ENCODE results near the gene TRIM2.

Gene TRIM2

DNA sequence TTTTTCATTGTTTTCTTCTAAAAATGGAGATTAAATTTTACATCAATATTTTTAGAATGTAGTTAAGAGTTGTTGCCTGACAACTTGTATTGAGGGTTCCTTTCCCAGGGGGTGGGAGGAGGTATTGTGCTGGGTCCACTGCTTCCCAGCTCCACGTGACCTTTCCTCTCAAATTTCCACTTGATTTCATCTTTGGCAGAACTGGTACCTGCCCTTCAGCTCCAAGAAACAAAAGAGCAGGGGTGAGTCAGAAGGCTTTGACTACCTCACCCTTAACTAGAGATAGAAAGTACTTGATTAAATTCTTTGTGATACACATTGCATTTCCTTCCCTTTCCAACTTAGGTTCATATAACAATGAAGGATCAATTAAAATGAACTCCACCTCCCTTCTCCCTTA is 19.7 kb downstream of the TRIM2 start:
- no peak for DNase-seq

DNA sequence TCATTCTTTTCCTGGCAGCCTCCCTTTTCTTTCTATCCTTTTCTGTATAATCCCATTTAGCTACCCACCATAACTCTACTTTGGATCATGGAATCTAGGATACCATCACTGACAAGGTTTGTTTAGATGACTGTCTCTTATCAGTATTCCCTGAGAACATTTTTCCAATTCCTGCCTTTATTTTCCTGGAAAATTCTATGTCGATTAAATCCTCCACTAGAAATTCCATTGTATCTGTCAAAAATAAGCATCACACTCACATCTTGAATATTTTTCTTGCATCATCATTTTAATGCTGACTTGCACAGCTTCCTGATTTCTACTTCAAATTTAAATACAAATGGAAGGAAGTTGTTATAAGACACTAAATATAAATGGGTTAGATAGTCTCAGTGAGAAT is 20.2 kb downstream of the TRIM2 start:
- DNase-seq = no peak

DNA sequence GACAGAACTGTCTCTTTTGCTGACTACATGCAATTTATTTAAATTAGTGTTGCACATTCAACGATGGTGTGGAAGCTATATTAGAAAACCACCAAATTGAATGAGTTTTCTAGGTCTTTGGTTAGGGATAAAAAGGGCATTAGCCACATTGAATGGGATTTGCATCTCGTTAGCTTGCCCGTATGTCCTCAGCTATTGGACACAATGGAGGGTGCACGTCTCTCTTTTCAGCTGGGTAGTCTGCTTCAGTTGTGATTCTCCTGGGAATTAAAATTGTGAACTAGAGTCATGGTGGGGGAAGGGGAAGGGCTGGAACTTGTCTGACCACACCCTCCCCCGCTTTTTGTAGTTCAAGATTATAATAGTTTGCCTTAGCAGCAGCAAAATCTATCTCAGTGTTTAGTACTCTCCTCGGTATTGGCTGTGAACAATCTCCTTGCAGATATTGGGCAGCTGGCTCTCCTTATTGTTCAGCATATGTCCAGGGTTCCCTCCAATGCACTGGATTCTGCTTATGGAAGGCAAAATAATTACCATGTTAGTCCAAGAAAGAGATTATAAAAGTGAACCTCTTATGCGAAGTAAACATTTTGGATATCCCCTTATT is 23.3 kb downstream of the TRIM2 start:
- no peak for DNase-seq

DNA sequence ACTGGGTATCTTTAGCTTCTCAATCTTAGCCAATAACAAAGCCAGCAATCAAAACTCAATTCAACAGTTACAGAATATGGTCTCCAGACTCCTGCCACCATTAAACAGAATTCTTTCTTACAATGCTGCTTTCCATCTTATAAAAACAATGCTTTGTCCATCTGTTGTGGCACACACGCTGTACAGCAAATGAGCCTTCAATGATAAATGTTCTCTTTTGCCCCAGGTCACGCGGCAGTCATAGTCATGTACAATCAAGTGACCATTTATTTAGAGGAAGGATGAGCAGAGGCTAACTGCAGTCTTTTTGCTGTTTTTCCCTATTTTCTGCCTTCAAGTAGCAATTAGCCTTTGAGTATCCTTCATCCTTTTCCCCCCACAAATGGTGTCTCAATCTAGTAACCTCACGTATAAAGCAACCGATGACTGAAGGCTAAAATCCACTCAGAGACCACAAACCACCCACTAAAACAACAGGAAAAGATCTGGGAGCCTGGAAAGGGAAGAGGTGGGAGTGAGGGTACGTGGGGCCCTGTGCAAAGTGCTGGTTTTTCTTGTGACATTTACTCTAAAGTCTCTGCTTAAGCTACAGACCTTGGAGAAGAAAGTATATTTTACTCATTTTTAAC is 24.4 kb downstream of the TRIM2 start:
- no peak for DNase-seq

DNA sequence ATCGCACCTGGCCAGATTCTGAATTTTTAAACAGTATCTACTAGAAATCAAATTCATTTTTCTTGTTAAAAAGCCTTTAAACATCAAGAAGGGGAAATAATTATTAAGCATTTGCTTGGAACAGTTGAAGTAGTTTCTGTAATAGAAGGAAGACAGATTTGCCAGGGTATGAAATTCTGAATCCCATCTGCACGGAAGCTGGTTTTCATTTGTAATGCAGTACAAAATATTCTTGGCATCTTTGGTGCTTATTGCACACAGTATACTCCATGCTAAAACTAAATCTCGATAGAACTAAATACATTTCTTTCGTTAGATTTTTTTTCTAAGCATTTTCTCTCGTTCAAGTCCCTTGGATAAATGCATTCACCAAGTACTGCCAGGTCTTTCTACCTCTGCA is 25.3 kb downstream of the TRIM2 start:
- no peak for DNase-seq

DNA sequence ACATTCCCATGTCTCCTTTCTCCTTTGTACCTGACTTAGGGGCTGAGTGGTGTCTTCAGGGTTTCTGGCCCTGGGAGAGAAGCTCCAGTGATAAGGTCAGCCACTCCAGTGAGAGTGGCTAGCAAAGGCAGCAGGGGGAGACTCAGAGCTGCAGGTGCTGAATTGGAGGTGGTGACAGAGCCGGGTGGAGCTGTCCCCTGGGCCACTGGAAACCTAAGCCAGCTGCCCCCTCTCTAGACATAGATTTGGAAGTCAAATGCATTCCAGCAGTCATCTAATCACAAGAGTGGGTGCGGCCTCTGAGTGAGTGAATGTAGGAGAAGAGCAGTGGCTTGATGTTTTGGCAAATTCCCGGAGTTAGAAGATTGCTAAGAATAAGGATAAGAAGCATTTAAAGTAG is 28.5 kb downstream of the TRIM2 start:
- DNase-seq = no peak

DNA sequence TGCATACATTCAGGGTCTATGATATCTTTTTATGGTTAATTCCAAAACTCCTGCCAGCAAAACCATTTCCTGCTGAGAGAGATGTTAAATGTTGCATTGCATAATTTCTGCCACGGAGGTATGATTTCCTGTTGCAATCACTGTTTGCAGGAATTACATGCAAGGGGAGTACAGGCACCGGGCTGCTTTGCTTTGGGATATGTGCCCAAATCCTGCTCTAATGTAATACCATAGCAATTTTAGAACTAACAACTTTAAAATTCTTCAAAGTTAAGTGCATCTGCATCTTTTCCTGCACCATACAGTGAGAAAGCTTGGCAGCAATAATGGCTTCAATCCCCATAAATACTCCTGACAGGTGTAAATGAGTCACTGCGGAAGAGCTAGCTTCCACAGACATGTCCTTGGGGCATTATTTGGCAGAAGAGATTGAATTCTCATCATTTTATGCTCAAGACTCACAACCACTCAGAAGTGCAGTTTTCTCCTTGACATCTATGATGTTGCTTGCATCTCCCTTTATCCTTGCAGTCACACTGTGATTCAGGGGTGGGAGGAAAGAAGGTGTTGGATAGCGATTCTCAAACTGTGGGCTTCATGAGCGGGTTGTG is 29.6 kb downstream of the TRIM2 start:
- DNase-seq = no peak

DNA sequence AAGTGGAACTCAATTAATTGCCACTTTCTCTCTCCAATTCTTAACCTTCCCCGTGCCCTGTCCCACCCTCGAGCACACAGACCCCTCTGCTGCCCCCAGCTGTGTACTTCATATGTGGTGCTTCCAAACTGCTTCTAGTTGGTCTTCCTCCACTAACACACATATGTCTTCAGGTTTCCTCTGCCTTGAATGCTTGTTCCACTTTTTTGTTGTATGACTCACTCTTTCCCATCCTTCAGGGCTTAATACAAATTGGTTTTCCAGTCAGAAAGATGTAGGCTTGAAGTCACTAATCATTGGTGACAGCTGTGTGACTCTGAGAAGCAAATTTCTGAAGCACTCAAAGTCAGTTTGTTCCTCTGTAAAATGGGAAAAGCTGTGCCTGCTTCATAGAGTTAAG is 30.6 kb downstream of the TRIM2 start:
- no peak for DNase-seq

DNA sequence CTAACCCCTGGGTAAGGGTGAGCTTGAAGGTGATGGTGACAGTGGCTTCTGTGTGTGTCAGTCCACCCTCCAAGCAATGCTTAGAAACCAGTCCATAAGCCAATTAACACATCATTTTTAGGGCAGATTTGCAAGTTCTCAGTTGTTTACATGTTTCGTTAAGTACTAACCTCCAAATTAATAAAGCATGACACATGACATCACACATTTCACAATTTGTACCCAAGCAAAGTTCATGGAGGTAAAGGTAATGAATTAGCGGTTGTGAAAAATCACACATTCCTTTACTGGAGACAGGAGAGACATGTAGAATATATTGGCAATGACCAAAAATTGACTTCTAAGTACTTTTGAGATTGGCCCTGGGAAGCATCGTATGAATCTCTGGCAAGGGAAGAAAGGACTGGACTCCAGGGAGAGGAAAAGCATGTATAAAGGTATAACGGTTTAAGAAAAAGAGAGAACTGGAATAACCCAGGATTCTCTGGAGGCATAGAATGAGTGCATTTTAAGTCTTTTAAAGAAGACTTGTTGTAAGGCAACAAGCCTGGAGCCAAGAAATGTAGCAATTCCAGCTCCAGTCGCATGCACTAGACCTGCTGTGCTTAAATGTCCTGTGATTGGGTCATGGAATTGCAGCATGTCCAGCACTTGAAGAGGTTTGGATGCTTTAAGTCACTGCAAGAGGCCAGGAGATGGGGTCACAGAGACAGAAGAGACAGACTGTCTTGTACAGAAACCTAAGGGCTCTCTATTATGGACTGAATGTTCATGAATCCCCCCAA is 34.1 kb downstream of the TRIM2 start:
- DNase-seq = no peak

DNA sequence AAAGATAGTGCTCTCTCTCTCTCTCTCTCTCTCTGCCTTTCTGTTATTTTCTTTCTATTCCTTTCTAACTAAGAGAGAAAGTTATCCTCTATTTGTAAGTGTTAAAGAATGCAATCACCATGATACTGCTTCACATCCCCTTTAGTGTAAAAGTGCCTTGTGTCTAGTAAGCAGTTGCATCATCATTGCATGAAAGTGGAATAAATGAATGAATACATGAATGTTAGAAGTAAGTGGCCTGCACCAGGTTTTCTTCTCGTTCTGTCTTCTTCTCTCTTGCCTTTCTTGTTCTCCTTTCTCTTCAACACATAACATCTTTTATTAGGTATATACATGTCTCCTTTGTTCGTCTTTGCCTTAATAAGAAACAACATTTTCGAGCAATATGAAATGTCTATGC is 35.2 kb downstream of the TRIM2 start:
- no peak for DNase-seq

DNA sequence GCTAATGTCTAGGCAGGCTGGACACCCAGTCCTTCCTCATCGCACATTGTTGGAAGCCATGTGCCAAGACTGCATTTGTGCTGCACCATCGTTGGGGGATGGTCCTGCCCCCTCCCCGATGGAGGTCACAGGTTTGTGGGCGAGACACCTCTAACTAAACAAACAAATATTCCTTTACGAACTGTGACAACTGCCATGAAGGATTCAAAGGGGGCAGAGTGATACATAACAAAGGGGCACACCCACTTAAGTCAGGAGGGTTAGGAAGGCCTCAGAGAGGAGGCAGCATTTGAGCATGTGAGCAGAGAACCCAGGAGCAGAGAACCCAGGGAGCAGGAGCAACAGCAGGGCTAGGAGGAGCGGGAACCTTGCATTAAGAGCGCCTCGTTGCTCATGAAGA is 37.1 kb downstream of the TRIM2 start:
- no peak for DNase-seq

DNA sequence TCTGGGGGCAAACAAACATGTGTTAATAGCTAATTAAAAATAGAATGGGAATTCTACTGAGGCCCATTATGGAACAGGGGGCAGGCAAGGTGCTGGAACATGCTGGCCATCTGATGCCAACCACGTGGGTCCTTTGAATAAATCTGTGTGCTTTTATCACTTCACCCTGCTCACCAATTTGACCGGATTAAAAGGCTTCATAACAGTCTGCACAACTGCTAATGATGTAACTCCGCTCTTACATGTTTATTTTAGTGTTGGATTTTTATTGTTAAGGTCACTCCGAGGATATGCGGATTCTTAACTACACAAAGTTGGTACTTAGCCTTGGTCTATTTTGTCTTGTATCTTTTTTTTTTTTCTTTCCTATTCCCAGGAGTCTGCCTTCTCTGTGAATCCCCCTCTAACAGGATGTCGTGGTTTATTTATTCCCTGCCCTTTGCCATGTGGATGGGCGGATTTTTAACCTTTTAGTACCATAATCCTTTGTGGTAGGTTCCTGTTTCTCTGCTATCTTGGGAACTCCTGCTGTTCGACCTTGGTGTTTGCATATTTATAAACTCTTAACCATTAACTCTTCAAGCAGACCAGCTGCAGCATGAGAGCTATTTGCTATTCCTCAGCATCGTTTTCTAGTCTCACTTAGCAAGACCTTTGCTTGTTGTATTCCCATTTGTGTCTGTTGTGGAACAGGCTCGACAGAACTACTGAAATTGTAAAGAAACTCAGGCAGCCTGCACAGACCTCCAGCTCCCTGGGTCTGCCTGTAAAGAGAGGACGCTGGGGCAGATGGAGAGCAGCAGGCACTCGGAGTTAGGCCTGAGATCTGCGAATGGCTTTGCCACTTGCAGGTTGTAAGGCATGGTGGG is 38.0 kb downstream of the TRIM2 start:
- peak in 1 of 2 experiments; percentile 11 for DNase-seq

DNA sequence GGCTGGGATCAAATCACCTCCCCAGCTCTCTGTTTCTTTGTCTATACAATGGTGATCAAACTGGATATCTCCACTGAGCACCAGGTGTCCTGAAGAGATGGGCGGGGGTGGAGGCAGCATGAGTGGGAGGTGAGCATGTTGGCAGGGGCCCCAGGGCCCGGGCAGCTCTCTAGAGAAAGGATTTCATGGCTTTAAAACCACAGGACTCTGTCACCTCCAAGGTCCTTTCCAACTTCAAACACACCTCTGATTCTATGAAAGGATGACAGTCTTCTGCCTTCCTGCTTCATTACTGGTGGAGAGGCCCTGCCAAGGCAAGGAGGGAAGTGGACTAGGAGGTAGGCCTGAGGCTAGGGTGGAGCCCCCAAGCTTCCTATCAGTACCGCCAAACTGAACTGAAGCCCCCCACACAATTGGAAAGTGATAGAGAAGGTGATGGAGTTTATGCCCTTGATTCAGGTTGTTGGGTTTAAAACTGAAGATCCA is 38.6 kb downstream of the TRIM2 start:
- no peak for DNase-seq

DNA sequence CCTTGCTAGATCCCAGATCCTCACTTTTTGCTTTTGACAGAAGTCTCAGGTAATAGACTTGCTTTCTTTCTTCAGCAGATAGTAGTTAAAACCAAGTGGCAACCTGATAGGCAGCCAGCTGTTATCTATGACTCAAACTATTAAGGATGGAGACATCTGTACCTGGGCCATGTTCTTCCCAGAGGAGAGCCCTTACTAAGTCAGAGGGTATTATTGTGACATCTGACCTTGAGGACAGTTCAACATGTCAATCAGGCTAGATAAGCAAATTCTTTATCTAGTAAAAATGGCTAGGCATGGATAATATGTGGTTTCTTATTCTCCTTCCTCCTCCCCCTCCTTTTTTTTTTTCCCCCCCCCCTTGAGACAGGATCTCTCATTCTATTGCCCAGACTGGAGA is 39.2 kb downstream of the TRIM2 start:
- no peak for DNase-seq

DNA sequence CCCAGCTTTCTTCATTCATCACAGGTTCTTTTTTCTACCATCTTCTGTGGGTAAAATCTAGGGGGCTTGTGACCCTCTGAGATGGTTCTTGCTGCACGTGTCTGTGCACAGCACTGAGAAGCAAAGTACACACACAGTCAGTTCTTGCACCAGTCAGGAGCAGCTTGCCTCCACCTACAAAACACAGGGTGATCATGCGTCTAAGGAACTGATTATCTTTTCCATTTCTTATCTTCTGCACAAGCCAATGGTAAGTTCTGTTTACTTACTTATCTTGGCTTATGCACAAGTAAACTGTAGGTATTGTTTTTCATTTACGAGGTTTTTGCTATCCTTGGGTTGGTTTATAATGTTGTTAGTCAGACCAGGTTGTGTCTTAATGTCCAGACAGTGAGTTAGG is 40.7 kb downstream of the TRIM2 start:
- DNase-seq = no peak

DNA sequence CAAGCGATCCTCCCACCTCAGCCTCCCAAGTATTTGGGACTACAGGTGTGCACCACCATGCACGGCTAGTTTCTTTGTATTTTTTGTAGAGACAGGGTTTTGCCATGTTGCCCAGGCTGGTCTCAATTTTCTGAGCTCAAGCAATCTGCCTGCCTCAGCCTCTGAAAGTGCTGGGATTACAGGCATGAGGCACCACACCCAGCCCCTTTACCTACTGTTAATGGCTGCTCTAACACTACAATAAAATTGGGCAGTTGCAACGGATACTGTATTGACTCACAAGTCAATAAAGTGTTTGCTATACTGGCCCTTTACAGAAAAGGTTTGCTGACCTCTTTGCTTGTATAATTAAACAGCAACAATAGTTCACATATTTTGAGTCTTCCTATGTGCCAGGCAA is 41.5 kb downstream of the TRIM2 start:
- no peak for DNase-seq

DNA sequence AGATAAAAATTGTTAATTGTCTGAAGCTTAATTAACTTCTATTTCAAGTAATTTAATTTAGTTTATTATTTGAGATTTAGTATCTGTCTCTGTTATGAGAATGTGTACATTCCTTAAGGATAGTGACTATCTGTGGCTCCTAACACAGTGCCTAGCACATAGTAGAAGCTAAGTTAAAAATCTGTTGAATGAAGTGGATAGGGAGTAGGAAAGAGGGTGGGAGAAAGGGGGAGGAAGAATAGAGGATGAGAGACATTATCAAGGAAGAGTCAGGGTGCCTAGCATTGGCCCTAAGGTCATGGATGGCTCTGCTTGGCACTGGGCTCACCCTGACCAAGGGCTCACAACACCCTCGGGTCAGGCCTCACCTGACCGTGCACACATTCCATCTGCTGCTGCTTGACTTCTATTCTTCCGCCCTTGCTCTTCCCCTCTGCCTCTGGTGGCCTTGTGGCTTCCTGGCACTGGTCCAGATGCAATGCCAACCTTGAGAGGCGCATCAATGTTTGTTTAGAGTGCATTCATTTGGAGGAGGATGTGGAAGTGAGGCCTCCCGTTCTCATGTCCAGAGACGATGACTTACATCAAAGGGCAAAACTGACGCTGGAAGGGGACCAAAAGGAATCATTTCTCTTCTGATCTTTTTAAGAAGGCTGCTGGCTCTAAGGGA is 42.3 kb downstream of the TRIM2 start:
- DNase-seq = peak in 1 of 2 experiments; percentile 22

DNA sequence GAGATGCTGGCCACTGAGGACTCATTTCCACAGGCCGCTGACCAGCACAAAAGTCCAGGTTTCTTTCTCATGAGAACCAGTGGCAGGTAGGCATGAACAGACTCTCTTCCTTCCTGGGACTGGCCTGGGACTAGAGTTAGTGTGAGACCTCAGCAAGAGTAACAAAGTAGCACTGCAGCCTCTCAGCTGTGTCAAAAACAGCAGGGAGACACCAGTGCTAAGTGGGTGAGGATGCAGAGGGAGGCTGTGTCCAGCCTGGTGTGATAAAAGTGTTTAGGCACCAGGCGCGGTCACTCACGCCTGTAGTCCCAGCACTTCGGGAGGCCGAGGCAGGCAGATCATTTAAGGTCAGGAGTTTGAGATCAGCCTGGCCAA is 42.9 kb downstream of the TRIM2 start:
- DNase-seq = no peak

DNA sequence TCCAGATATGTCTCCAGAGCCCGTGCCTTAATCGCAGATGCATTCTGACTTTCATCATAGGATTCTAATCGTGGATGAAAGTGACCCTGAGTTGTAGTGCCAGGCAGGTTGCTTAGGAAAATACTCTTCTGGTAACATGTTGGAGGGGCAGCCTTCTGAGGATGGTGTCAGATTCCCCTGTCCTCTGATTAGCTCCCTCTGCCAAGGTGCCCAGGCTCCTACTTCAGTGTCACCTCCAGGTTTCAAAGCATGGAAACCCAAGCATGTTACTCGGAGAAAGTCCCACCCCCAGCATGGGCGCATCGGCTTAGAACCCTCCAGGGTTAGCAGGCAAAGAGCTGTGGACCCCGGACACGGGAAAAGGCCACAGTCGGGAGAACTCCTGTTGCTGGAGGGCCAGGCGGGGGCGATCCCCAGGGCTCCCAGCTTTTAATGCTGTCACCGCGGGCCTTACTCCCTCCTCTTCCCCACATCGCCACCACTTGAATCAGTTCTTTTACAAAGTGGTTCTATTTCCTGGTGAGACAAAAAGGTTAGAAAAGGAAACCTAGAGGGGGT is 44.5 kb downstream of the TRIM2 start:
- DNase-seq = peak; percentile 17 to 59

DNA sequence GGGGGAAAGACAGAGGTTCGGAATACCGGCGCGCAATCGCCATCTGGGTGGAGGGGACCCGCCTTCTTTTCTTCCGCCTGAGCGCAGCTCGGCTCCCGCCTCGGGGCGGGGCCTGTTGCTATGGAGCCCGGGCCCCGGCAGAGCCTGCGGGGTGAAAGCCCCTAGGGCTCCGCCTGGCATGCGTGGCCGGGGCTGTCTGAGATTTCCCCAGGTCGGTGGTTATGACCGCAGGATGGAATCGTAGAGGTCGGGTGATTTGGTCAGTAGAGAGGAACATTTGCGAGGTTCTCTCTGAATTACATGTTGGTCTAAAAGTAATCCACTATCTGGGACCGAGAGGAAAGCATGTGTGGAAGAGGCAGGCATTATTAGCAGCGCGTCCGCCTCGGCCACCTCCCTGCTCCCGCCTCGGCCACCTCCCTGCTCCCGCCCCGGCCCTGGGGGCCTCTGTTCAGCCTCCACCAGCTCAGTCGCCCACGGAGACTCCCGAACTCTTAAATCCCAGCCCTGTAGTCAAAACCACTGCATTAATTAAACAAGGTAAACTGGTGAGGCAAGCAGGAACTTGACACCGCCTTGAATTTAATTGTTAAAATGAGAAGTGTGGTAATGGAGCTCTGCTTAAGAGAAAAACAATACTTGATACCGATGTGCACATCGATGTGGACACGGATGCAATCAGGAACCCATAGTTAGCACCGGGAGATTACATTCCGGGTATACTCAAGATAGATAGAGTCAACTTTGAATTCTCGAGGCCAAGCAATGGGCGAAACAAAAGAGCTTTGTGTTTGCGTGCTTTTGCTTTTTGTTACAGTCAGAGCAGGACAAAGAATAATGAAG is 45.2 kb downstream of the TRIM2 start:
- peak; percentile 42 to 85 for DNase-seq

DNA sequence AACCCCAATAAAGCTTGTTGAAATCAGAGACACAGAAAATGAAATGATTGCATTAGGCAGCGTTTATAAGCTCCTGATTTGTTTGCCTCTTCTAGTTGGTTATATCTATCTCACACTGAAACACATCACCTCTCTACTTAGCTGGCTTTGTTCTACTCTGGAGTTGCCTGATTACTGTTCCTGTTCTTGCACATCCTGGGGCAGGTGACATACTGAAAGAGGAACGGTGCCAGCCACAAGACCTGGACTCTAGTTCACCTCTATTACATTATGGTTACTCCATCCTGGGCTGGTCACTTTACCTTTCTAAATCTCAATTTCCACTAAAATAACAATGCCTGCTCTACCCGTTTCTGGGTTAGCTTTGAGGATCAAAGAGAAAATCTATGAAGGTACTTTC is 47.9 kb downstream of the TRIM2 start:
- no peak for DNase-seq
